Activated CD8-positive, alpha-beta memory T cell treated with anti-CD3 and anti-CD28 coated beads for 36 hours (primary cell): ENCODE results near the gene SAMM50. TPM values are rescaled to one million over a fixed set of nuclear protein-coding genes. Genes with fewer than 3 reads are reported as not detected.

ENCODE experiments used
- CTCF ChIA-PET: fragments of 350-600 bp; sonication (Branson Sonifier 250); formaldehyde crosslinking; loops from one replicate; lab custom pipeline; 2021; ENCODE audit warnings: antibody characterized with exemption; lab: Charles Lee
- POLR2A ChIA-PET: fragments of 350-600 bp; sonication (Branson Sonifier 250); formaldehyde crosslinking; loops from one replicate; lab custom pipeline; 2021; ENCODE audit warnings: antibody characterized with exemption; lab: Charles Lee
- total RNA-seq, 2 experiments: library from RNA; stranded (reverse); gene quantifications; one replicate each; pipeline ENCODE4 v1.2.3, GENCODE V29; 2021

SAMM50 gene
- total RNA-seq, 2 experiments from 2014 or later, result 56.1 to 57.6 TPM

DNA sequence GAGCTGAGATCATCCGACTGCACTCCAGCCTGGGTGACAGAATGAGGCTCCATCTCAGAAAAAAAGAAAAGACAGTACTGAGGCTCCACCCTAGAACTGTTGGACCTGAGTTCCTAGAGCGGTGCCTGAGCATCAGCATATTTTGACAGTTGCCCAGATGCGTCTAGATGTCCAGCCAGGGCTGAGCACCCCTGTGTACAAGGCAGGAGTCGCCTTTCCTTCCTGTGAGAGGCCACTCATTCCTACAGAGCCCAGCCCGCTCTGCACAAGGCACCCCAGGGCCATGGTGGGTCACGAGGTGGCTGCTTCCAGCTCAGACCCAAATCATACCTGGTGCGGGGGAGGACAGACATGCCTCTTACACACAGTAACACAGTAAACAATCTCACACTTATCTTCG is 15.9 kb downstream of the SAMM50 start:
- CTCF ChIA-PET, result no interaction called here

DNA sequence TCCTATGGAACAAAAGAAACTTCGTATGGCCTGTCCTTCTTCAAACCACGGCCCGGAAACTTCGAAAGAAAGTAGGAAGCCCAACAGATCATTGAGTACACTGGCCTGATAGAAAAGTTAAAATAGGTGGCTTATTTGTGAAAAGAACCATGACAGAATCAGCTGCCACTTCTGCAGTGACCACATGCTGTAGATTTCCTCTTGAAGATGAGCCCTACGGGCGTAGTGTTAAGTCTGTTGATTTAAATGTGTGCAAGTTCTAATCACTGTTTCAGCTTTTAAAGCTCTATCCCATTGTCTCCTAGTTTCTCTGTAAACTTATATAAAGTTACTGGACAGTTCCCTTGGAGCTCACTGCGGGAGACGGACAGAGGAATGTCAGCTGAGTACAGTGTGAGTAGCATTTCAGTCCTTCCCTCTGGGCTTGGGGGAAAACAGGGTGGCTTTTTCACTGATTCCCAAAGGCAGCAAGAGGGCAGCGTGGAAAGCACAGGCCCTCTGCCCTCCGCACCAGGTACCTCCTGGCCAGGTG is 17.8 kb downstream of the SAMM50 start:
- ChIA-PET POLR2A (no interaction called here), CTCF (no interaction called here)

More for the DNA sequence above, 15.9 kb downstream of the SAMM50 start:
- POLR2A ChIA-PET, result no interaction called here

GRCh38 chr22:43974028-43974545 is 18.8 kb downstream of the SAMM50 start:
- CTCF ChIA-PET, result interaction anchor here (0.7 kb wide), 1 partner anchor 339 kb away, joined by 3 read pairs; the partner anchor contains the start of gene SHISAL1
- POLR2A ChIA-PET, result no interaction called here

- POLR2A ChIA-PET, result no interaction called here
- CTCF ChIA-PET, result no interaction called here
Observed at GRCh38 chr22:43975041-43975440, 19.8 kb downstream of the SAMM50 start.

GRCh38 chr22:43976861-43977795 is 21.9 kb downstream of the SAMM50 start:
- POLR2A ChIA-PET, result no interaction called here

GRCh38 chr22:43978558-43978957 is 23.3 kb downstream of the SAMM50 start:
- ChIA-PET CTCF (no interaction called here), POLR2A (interaction anchor here (1.0 kb wide), 1 partner anchor 12 kb away, joined by 3 read pairs; no protein-coding TSS in a partner anchor)

More at GRCh38 chr22:43976861-43977795, 21.9 kb downstream of the SAMM50 start:
- CTCF ChIA-PET, result no interaction called here

DNA sequence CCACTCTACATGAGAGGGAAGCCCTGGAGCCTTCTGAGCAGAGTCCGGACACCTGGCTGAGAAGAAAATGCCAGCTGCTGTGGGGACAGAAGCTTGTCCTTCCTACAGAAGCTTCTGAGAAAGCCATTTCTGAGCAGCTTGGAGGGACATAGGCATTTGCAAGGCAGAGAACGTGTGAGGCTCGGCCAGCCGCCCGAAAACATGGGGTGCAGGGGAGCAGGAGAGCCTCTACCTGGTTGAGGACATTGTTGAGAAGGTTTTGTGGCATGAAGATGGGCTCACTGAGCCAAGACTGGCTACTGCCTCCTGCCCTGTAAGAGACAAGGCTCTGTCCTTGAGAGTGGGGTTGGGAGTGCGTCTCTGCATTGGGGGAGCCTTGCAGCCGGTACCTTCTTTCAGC is 25.3 kb downstream of the SAMM50 start:
- ChIA-PET POLR2A (no interaction called here), CTCF (interaction anchor here (1.3 kb wide), 1 partner anchor 13 kb away, joined by 4 read pairs; no protein-coding TSS in a partner anchor)

DNA sequence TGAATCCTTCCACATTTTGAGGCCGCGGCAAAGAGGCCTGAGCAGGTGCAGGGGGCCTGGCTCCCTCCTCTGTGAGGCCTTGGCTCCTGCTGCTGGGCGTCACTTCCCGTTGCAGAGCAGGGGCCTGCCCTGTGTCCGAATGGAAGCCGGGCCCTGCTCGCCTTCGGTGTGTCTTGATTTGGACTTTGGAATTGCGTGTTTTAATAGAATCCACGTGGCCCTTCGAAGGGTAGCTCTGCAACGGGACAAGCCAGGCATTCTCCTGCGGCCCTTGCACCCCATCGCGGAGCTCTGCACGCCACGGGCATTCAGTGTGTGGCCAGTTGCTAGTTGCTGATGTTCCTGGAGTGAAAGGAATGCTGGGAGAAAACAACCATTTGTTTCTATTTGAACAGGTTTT is 25.8 kb downstream of the SAMM50 start:
- ChIA-PET POLR2A (no interaction called here), CTCF (no interaction called here)

- CTCF ChIA-PET, result interaction anchor here (1.0 kb wide), 1 partner anchor 9 kb away, joined by 4 read pairs; no protein-coding TSS in a partner anchor
- POLR2A ChIA-PET, result no interaction called here
Observed at GRCh38 chr22:43983808-43984207, 28.6 kb downstream of the SAMM50 start.

DNA sequence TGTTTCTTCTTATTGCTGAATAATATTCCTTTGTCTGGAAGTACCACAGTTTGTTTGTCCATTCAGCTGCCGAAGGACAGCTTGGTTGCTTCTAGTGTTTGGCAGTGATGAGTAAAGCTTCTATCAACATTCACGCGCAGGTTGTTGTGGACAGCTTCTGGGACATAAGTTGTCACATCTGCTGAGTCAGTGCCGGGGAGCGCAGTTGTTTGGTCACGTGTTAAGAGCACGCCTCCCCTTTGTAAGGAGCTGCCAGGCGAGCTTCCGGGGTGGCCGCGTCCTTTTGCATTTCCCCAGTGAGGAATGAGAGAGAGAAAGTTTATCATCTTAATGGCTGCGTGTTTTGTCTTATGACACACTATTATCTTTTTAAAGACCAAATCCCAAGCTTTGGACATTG is 30.3 kb downstream of the SAMM50 start:
- CTCF ChIA-PET, result interaction anchor here (0.8 kb wide), 1 partner anchor 27 kb away, joined by 3 read pairs; no protein-coding TSS in a partner anchor
- POLR2A ChIA-PET, result no interaction called here

GRCh38 chr22:43988116-43988820 is 33.0 kb downstream of the SAMM50 start:
- POLR2A ChIA-PET, result no interaction called here
- CTCF ChIA-PET, result interaction anchor here (1.2 to 1.3 kb wide), 3 partner anchors 36 to 637 kb away, joined by 3 to 4 read pairs (median 4); partner anchors contain the start of gene PARVB

DNA sequence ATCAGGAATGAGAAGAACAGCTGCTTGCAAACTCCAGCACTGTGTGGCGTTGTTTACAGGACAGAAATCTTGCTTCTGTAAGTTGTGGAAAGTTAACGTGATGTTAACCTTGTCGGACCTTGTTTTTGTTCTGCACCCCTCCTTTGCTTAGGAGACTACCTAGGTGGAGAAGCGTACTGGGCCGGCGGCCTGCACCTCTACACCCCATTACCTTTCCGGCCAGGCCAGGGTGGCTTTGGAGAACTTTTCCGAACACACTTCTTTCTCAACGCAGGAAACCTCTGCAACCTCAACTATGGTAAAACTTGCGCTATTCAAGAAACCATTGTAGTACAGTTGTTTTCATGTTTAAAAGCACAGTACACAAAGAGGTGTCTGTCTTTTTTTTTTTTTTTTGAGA is 33.7 kb downstream of the SAMM50 start:
- ChIA-PET POLR2A (interaction anchor here (0.7 kb wide), 1 partner anchor 696 kb away, joined by 6 read pairs; no protein-coding TSS in a partner anchor), CTCF (no interaction called here)

DNA sequence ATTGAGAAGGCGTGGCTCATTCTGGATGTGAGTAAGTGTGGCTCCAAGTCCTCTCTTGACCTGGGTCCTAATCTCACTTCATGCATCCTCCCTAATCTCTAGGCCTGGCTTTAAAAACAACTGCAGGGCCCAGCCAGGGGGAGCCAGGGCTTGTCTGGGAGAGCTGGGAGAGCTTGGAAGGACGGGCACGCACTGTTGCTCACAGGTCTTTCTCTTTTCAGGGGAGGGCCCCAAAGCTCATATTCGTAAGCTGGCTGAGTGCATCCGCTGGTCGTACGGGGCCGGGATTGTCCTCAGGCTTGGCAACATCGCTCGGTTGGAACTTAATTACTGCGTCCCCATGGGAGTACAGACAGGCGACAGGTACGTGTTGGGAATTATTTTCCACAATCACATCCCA is 34.8 kb downstream of the SAMM50 start:
- POLR2A ChIA-PET, result interaction anchor here (1.0 kb wide), 1 partner anchor 11 kb away, joined by 3 read pairs; no protein-coding TSS in a partner anchor
- CTCF ChIA-PET, result interaction anchor here (0.9 to 2.1 kb wide), 3 partner anchors 96 to 636 kb away, joined by 3 to 5 read pairs (median 3); no protein-coding TSS in a partner anchor

DNA sequence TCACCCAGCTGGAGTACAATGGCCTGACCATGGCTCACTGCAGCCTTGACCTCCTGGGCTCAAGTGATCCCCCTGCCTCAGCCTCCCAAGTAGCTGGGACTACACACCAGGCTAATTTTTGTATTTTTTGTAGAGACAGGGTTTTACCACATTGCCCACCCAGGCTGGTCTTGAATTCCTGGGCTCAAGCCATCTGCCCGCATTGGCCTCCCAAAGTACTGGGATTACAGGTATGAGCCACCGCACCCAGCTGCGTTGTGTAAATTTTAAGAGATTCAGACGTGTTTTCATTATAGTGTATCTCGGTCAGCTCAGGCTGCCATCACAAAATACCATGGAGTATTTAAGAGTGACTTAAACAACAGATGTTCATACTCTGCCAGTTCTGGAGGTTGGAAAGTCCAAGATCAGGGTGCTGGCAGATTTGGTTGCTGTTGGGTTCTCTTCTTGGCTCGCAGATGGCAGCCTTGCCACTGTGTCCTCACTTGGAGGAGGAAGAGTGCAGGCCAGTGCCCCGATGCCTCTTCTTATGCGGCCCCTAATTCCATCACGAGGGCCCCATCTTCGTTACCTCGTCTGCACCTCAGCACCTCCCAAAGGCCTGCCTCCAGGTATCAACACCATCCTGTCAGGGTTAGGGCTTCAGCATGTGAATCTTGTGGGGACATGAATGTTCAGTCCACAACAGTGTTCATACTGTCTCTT is 36.2 kb downstream of the SAMM50 start:
- CTCF ChIA-PET, result interaction anchor here (1.3 to 2.1 kb wide), 3 partner anchors 90 to 576 kb away, joined by 3 to 5 read pairs (median 3); no protein-coding TSS in a partner anchor
- POLR2A ChIA-PET, result interaction anchor here (0.6 kb wide), 1 partner anchor 94 kb away, joined by 3 read pairs; no protein-coding TSS in a partner anchor

- ChIA-PET POLR2A (no interaction called here), CTCF (interaction anchor here (1.2 to 2.1 kb wide), 17 partner anchors 9 to 690 kb away, joined by 3 to 22 read pairs (median 5); no protein-coding TSS in a partner anchor)
Observed at GRCh38 chr22:43992331-43992821, 37.1 kb downstream of the SAMM50 start.

GRCh38 chr22:43993072-43993760 is 38.0 kb downstream of the SAMM50 start:
- ChIA-PET CTCF (interaction anchor here (0.5 to 2.1 kb wide), 35 partner anchors 10 to 690 kb away, joined by 3 to 22 read pairs (median 4); partner anchors contain the start of genes PARVB and SAMM50), POLR2A (interaction anchor here (0.5 to 1.4 kb wide), 2 partner anchors 38 to 643 kb away, joined by 3 read pairs; partner anchors contain the start of gene SAMM50)

GRCh38 chr22:43994006-43994405 is 38.8 kb downstream of the SAMM50 start:
- ChIA-PET CTCF (interaction anchor here (0.6 to 2.1 kb wide), 18 partner anchors 9 to 728 kb away, joined by 3 to 22 read pairs (median 4); partner anchors contain the start of gene SAMM50), POLR2A (interaction anchor here (1.4 kb wide), 1 partner anchor 39 kb away, joined by 3 read pairs; the partner anchor contains the start of gene SAMM50)
